Measurements from ENCODE around the gene ABCA3. TPM values are rescaled to one million over a fixed set of nuclear protein-coding genes. Genes with fewer than 3 reads are reported as not detected.
"Not testable (repeated sequence)": the region's sequence is repeated elsewhere in the genome, so short reads cannot be mapped to it uniquely, and the experiment has no call there.

Gene ABCA3
- total RNA-seq, 1 experiment from 2014 or later: 18.0 TPM

DNA sequence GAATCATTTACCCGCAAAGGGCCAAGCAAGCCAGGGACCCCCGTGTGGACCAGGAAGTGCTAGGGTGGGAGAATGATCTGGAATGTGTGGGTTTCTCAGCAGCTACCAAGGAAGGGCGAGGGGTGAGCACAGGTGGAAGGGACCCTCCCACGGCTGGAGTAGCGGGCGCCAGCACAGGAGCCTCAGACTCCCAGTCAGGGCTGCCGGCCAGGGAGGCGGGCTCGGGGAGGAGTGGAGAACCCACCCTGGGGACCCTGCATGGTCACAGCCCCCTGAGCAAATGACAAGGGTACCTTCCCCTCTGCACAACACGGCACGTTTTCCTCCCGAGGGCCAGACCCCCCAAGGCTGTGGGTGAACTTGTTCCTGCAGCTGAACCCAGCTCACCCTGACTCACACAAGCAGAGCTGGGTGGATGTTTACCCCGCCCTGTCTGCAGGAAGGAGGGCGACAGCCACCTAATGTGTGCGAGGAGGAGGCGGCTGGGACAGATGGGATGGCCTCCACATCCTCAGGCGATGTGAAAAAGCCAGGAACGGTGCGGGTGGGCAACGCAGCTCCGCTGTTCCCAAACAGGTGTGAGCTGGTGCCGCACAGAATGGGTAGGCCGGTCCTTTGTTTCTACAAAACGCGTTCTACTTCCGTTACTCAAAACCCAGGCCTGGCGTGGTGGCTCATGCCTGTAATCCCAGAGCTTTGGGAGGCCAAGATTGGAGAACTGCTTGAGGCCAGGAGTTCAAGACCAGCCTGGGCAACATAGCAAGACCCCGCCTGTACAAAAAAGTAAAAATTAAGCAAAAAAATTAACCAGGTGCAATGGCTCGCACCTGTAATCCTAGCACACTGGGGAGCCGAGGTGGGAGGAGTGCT lies 95.4 kb downstream of the ABCA3 start:
- in situ Hi-C loops (cut with HindIII; ENCODE audit: low pct_unique_long_range_greater_than_20kb, low sequenced_read_pairs): no loop called here
- DNase-seq (ENCODE audit: low read depth): no peak

DNA sequence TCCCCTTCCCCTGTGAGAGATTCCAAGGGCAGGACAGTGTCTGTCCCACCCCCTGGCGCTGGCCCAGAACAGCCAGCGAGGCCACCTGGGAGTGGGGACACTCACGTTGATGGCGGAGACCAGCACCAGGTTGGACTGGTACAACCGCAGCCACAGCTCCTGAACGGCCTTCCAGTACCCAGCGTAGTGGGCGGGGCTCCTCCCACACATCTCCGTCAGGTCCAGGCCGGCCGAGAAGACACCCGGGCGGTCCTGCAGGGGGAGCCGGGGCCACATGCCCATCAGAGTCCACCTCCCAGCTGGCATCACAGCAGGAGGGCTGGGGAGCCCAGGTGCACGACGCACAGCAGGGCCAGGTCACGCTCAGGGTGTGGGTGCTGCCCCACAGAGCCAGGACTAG lies 96.2 kb downstream of the ABCA3 start:
- in situ Hi-C loops (cut with HindIII; ENCODE audit: low pct_unique_long_range_greater_than_20kb, low sequenced_read_pairs): no loop called here
- no peak for DNase-seq (ENCODE audit: low read depth)

DNA sequence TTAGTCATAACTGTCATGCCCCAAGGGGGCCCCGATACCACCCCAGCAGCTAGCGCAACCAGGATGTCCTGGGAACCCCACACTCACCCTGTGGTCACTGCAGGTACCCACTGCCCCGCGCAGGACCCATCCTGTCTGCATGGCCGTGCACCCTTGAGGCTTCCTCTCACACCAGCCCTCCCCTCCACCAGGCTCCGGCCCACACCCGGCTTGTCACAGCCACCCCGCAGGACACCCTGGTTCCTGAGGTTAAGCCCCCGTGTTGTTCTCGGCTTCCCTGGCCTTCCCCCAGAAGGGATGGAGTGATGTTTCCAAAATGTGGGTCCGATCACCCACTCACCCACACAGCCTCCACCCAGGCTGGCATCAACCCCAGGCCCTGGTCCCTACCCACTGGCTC lies 96.7 kb downstream of the ABCA3 start:
- in situ Hi-C loops (cut with HindIII; ENCODE audit: low pct_unique_long_range_greater_than_20kb, low sequenced_read_pairs): no loop called here
- DNase-seq (ENCODE audit: low read depth): no peak

GRCh38 chr16:2243031-2243528 lies 97.4 kb downstream of the ABCA3 start:
- in situ Hi-C loops (cut with HindIII; ENCODE audit: low pct_unique_long_range_greater_than_20kb, low sequenced_read_pairs): no loop called here
- no peak for DNase-seq (ENCODE audit: low read depth)

DNA sequence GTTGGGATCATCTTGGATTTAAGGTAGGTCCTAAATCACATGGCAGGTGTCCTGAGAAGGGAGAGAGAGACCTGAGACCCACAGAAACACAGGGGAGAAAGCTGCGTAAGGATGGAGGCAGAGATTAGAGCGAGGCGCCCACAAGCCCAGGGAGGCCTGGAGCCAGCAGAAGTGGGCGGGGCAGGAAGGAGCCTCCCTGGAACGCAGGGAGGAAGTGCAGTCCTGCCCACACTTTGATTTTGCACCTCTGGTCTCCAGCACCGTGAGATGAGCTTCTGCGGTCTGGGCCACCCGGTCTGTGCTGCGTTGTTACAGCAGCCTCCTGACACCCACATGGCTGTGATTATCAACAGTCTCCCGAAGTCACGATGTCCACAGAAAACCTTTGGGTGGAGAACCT lies 97.9 kb downstream of the ABCA3 start:
- in situ Hi-C loops (cut with HindIII; ENCODE audit: low pct_unique_long_range_greater_than_20kb, low sequenced_read_pairs): no loop called here

DNA sequence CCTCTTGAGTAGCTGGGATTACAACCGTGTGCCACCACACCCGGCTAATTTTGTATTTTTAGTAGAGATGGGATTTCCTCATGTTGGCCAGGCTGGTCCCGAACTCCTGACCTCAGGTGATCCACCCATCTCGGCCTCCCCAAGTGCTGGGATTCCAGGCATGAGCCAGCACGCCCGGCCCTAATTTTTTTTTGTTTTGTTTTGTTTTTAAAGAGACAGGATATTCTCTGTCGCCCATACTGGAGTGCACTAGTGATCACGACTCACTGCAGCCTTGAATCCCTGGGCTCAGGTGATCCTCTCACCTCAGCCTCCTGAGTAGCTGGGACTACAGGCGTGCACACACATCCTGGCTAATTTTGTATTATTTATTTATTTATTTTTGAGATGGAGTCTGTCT lies 100.2 kb downstream of the ABCA3 start:
- peak; percentile 46 for DNase-seq (ENCODE audit: low read depth)
- in situ Hi-C loops (cut with HindIII; ENCODE audit: low pct_unique_long_range_greater_than_20kb, low sequenced_read_pairs): not testable (repeated sequence)

More for the DNA sequence above, 97.9 kb downstream of the ABCA3 start:
- no peak for DNase-seq (ENCODE audit: low read depth)

DNA sequence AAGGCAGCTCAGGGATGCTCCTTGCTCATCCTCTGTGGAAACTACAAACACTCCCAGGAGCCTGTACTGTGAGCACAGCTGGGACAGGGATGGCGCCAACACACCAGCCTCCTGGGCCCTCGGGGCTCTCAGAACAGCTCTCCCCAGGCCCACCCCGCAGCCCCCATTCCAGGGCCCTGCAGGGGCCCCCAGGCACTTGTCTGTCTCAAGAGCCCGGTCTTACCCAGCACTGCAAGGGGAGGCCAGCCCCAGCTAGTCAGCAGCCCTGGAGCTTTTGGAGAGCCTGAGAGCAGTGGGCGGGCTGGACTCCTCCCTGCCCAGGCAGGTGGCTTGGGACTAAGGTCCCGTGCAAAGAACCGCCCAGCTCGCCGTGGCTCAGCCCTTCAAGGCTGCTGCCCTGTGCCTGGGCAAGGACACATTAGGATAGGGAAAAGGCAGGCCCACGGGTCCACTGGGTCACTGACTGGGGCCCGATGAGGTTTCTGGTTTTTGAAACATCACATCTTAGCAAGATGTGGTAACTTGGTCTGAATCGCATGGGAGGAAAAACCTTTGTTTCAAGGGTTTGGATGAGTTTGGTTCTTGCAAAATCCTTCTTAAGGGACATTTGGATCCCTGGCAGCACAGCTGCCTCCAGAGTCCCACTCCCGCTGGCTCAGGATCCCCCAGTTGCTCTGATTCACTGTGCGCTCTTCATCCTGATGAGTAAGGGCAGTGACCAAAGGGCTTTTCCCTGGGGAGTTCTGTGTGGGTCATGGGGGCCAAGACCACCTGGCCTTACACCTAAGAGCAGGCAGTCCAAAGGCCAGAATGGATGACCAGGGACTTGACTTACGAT lies 101.5 kb downstream of the ABCA3 start:
- in situ Hi-C loops (cut with HindIII; ENCODE audit: low pct_unique_long_range_greater_than_20kb, low sequenced_read_pairs): no loop called here
- DNase-seq (ENCODE audit: low read depth): no peak

DNA sequence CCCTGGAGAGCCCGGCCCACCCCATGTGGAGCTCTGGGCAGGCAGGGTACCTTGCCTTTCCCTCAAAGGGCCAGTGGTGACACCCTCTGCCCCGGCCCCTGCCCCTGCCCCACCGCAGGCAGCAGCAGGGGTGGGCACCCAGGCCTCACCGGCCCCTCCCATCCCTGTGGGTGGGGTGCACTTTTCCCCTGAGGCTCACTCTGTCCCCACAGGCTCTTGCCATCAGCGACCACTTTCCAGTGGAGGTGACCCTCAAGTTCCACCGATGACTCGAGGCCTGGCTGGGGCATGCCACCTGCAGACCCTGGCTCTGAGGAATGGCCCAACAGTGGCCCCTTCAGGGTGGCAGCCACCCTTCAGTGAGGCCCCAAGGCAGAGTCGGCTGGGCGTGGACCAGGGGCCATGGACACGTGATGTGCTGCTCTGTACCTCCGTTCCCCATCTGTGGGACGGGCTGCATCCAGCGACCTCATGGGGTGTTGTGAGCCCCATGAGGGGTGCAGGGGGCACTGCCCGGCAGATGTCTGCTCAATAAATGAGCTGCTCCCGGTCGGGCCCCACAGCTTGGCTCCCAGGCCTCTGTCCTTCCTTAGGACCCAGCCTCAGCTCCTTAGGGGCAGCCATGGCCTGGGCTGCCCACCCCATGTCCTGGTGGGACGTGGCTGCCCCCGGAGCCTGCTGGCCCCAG lies 102.2 kb downstream of the ABCA3 start:
- in situ Hi-C loops (cut with HindIII; ENCODE audit: low pct_unique_long_range_greater_than_20kb, low sequenced_read_pairs): no loop called here
- no peak for DNase-seq (ENCODE audit: low read depth)

GRCh38 chr16:2237493-2238149 lies 102.9 kb downstream of the ABCA3 start:
- no peak for DNase-seq (ENCODE audit: low read depth)
- in situ Hi-C loops (cut with HindIII; ENCODE audit: low pct_unique_long_range_greater_than_20kb, low sequenced_read_pairs): no loop called here

- in situ Hi-C loops (cut with HindIII; ENCODE audit: low pct_unique_long_range_greater_than_20kb, low sequenced_read_pairs): no loop called here
- no peak for DNase-seq (ENCODE audit: low read depth)
Observed at GRCh38 chr16:2237102-2237482, 103.4 kb downstream of the ABCA3 start.

DNA sequence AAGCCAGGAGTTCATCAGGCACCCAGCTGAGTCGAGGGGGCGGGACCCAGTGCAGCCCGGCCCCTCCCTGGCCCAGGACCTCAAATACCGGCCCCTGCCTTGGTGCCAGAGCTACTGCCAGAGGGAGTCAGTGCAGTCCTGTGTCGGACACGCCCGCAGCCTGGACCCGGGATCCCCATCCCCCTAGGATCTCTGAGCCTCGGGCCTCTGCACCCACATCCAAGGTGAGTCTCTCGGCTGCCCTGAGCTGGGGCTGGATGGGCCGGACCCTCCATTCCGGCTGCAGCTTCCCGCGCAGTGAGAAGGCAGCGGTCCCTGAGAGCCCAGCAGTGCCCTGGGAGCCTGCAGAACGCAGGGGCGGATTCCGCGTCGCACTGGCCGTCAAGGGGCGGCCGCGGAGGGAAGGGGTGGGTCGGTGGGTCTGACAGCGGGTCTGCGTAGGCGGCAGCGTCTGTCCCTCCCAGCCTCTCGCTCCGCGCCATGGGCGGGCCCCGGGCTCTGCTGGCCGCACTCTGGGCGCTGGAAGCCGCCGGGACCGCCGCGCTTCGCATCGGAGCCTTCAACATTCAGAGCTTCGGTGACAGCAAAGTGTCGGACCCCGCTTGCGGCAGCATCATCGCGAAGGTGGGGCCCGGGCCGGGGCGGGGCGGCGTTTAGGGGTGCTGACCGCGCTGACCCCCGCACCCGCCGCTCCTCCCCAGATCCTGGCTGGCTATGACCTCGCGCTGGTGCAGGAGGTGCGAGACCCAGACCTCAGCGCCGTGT lies 104.0 kb downstream of the ABCA3 start, which contains the start of gene DNASE1L2:
Gene DNASE1L2, plus strand, starts transcription at position 108 of the 765 bp plus-strand sequence. Its CDS starts 373 bp downstream, at position 481.
- no peak for DNase-seq (ENCODE audit: low read depth)

GRCh38 chr16:2235695-2236336 lies 104.7 kb downstream of the ABCA3 start:
- no peak for DNase-seq (ENCODE audit: low read depth)
- in situ Hi-C loops (cut with HindIII; ENCODE audit: low pct_unique_long_range_greater_than_20kb, low sequenced_read_pairs): no loop called here

More for the DNA sequence above, 104.0 kb downstream of the ABCA3 start, which contains the start of gene DNASE1L2:
- in situ Hi-C loops (cut with HindIII; ENCODE audit: low pct_unique_long_range_greater_than_20kb, low sequenced_read_pairs): no loop called here

DNA sequence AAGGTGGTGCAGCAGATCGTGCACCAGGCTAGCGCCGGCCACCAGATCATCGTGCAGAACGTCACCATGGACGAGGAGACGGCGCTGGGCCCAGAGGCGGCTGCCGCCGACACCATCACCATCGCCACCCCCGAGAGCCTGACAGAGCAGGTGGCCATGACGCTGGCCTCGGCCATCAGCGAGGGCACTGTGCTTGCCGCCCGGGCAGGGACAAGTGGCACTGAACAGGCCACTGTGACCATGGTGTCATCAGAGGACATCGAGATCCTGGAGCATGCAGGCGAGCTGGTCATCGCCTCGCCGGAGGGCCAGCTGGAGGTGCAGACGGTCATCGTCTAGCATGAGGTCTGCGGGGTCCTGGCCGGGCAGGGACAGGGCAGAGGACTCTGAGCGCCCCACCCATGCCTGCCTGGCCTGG lies 105.3 kb downstream of the ABCA3 start:
- in situ Hi-C loops (cut with HindIII; ENCODE audit: low pct_unique_long_range_greater_than_20kb, low sequenced_read_pairs): no loop called here
- no peak for DNase-seq (ENCODE audit: low read depth)

DNA sequence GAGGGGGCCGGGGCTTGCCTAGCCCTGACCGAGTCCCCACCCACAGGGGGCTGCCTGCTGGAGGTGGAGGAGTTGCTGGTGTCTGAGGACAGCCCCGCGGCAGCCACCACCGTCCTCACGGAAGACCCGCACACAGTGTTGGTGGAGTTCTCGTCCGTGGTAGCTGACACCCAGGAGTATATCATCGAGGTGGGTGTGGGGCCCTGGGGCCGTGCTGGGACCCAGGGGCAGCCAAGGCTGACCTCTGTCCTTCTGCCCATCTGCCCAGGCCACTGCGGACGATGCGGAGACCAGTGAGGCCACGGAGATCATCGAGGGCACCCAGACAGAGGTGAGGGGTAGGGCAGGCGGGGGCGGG lies 105.7 kb downstream of the ABCA3 start:
- in situ Hi-C loops (cut with HindIII; ENCODE audit: low pct_unique_long_range_greater_than_20kb, low sequenced_read_pairs): no loop called here
- DNase-seq (ENCODE audit: low read depth): no peak

DNA sequence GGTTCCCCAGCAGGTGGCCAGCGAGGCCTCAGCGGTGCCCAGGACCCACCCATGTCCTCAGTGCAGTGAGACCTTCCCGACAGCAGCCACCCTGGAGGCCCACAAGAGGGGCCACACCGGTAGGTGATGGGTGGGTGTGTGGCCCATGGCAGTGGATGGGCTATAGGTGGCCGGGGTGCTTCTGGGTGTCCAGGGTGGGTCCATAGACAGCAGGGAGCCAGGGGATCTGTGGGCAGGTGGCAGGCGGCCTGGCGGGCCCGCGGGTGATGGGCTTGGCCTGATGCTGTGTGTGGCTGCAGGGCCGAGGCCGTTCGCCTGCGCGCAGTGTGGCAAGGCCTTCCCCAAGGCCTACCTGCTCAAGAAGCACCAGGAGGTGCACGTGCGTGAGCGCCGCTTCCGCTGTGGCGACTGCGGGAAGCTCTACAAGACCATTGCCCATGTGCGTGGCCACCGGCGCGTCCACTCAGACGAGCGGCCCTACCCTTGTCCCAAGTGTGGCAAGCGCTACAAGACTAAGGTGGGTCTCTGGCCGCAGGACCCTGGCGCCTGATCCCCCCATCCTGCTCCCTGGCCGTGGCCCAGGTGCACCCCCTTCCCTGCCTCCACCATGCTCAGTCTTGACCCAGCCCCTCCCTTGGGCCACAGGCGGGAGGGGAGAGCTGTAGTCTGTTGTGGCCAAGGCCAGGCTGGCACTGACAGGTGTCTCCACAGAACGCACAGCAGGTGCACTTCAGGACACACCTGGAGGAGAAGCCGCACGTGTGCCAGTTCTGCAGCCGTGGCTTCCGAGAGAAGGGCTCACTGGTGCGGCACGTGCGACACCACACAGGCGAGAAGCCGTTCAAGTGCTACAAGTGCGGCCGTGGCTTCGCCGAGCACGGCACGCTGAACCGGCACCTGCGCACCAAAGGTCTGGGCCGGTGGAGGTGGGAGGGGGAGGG lies 106.4 kb downstream of the ABCA3 start:
- no peak for DNase-seq (ENCODE audit: low read depth)
- in situ Hi-C loops (cut with HindIII; ENCODE audit: low pct_unique_long_range_greater_than_20kb, low sequenced_read_pairs): no loop called here

All from Caki2 (cell line).